HL-60 (cell line): ENCODE data around the gene PGD.

Experiments
- DNase-seq, 2 experiments: peaks; one replicate each; pipeline ENCODE4 v3.0.0-alpha.2; 2010 to 2020; ENCODE audit warnings: low read depth in 1 of 2, low spot score in 1 of 2
- H3K27ac ChIP-seq: fragments of 250-450 bp; sonication (Bioruptor Pico); replicated peaks from 2 replicates; pipeline ENCODE4 v1.5.1; 2020; ENCODE audit warnings: mild to moderate bottlenecking, moderate library complexity
- H3K27me3 ChIP-seq: fragments of 250-450 bp; sonication (Bioruptor Pico); 2 replicates; pipeline ENCODE4 v1.5.1; 2021; ENCODE audit warnings: mild to moderate bottlenecking, moderate library complexity; ENCODE audit not compliant: insufficient read depth, poor library complexity, severe bottlenecking
- H3K4me3 ChIP-seq: replicated peaks from 2 replicates; pipeline ENCODE4 v1.5.1; 2011; ENCODE audit warnings: mild to moderate bottlenecking, control low read depth, low read length; ENCODE audit not compliant: insufficient read depth
- GABPA ChIP-seq: IDR thresholded peaks from 2 replicates; pipeline ENCODE4 v1.6.1; 2012; ENCODE audit warnings: low read depth
- POLR2AphosphoS5 ChIP-seq: IDR thresholded peaks from 2 replicates; pipeline ENCODE4 v1.6.1; 2012; ENCODE audit warnings: low read depth
- SPI1 ChIP-seq: IDR thresholded peaks from 2 replicates; pipeline ENCODE4 v1.6.1; 2012; ENCODE audit warnings: low read depth, mild to moderate bottlenecking, borderline replicate concordance
- long read RNA-seq: library from polyadenylated mRNA; unstranded; transcript quantifications from one replicate; pipeline ENCODE4 v2.0.0, GENCODE V29; 2020
- TF ChIP-seq, protein P1 (sequence below): IDR thresholded peaks from one replicate; pipeline ENCODE4 v1.5.1; 2011; ENCODE audit warnings: low read length, control low read depth, inconsistent platforms; ENCODE audit not compliant: insufficient read depth
- TF ChIP-seq, protein P2 (sequence below): IDR thresholded peaks from 2 replicates; pipeline ENCODE4 v1.6.1; 2012; ENCODE audit warnings: low read depth; ENCODE audit not compliant: insufficient replicate concordance

The PGD gene
- long read RNA-seq, transcript PGD-201 (13 exons, 1,885 nt), result major isoform, 2,980 of 3,201 reads
- long read RNA-seq, partial matches to known transcripts, result 72 of 3,201 reads
- long read RNA-seq, other reads (novel, unspliced or antisense), result 148 of 3,201 reads

DNA sequence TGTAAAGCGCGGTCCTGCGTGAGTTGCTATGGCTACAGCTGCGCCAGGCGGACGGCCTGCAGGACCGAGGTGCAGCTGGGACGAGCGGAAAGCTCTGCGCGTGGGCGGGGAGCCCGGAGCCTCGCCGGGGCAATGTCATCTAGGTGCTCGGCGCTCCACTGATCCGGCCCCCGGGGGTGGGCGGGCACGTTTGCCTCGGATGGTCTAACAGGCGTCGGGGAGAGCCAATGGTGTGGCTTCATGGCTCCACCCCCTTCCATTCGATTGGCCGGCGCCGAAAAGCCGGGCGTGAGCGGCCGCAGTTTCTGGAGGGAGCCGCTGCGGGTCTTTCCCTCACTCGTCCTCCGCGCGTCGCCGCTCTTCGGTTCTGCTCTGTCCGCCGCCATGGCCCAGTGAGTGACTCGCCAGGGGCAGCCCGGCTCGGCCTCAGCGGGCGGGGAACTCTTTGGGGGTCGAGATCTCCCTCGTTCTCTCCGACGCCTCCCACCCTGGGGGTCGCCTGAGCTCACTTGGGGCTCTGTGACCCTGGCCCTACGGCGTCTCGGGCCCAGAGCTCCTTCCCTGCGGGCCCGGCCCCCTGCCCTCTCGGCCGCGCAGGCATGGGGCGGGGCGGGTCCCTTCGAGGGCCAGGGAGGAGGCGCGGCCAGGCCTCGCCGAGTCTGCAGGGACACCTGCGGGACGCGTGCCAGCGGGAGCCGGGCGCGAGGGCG lies at the start of gene PGD:
Gene PGD, plus strand, starts transcription at position 331 of the 710 bp plus-strand sequence. Its CDS starts 54 bp downstream, at position 385.
- peak; percentile 98 to 100 for DNase-seq
- Histone ChIP-seq H3K27ac (peak within 1 kb of the TSS; percentile 95), H3K27me3 (no peaks in the 10 kb centered on the region), H3K4me3 (peak within 1 kb of the TSS; percentile 62)
- 0 out of 2 replicates have a peak, but pooled peaks have one; percentile 12 for TF ChIP-seq GABPA
- TF ChIP-seq, protein P1, sequence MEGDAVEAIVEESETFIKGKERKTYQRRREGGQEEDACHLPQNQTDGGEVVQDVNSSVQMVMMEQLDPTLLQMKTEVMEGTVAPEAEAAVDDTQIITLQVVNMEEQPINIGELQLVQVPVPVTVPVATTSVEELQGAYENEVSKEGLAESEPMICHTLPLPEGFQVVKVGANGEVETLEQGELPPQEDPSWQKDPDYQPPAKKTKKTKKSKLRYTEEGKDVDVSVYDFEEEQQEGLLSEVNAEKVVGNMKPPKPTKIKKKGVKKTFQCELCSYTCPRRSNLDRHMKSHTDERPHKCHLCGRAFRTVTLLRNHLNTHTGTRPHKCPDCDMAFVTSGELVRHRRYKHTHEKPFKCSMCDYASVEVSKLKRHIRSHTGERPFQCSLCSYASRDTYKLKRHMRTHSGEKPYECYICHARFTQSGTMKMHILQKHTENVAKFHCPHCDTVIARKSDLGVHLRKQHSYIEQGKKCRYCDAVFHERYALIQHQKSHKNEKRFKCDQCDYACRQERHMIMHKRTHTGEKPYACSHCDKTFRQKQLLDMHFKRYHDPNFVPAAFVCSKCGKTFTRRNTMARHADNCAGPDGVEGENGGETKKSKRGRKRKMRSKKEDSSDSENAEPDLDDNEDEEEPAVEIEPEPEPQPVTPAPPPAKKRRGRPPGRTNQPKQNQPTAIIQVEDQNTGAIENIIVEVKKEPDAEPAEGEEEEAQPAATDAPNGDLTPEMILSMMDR, result no peak
- TF ChIP-seq SPI1, result no peak
- TF ChIP-seq POLR2AphosphoS5, result peak; percentile 84
- TF ChIP-seq, protein P2, sequence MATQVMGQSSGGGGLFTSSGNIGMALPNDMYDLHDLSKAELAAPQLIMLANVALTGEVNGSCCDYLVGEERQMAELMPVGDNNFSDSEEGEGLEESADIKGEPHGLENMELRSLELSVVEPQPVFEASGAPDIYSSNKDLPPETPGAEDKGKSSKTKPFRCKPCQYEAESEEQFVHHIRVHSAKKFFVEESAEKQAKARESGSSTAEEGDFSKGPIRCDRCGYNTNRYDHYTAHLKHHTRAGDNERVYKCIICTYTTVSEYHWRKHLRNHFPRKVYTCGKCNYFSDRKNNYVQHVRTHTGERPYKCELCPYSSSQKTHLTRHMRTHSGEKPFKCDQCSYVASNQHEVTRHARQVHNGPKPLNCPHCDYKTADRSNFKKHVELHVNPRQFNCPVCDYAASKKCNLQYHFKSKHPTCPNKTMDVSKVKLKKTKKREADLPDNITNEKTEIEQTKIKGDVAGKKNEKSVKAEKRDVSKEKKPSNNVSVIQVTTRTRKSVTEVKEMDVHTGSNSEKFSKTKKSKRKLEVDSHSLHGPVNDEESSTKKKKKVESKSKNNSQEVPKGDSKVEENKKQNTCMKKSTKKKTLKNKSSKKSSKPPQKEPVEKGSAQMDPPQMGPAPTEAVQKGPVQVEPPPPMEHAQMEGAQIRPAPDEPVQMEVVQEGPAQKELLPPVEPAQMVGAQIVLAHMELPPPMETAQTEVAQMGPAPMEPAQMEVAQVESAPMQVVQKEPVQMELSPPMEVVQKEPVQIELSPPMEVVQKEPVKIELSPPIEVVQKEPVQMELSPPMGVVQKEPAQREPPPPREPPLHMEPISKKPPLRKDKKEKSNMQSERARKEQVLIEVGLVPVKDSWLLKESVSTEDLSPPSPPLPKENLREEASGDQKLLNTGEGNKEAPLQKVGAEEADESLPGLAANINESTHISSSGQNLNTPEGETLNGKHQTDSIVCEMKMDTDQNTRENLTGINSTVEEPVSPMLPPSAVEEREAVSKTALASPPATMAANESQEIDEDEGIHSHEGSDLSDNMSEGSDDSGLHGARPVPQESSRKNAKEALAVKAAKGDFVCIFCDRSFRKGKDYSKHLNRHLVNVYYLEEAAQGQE, result peak; percentile 32

DNA sequence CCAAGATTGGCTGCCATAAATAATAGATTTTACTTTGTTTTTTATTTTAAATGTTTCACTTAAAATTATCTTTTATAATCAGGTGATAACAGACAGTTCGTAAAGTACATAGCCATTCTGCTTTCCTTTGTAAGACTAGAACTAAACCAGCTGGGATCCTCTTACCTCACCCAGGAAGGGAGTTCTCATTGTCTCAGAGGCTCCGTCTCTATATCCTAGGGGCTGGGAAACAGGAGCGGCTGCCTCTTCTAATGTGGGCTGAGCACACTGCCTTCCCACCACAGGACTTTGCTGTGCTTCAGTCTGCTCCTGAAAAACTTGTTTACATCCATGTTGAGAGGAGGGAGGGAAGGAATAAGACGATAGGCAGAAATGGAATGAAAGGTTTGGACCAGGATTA lies 45.6 kb upstream of the PGD start:
- Histone ChIP-seq H3K27me3 (no peaks in the 10 kb centered on the region), H3K27ac (no peak overlapping the region), H3K4me3 (no peak overlapping the region)
- no peak for TF ChIP-seq POLR2AphosphoS5
- TF ChIP-seq, protein P2, result no peak
- TF ChIP-seq, protein P1, result no peak
- TF ChIP-seq SPI1, result no peak
- TF ChIP-seq GABPA, result no peak
- no peak for DNase-seq

DNA sequence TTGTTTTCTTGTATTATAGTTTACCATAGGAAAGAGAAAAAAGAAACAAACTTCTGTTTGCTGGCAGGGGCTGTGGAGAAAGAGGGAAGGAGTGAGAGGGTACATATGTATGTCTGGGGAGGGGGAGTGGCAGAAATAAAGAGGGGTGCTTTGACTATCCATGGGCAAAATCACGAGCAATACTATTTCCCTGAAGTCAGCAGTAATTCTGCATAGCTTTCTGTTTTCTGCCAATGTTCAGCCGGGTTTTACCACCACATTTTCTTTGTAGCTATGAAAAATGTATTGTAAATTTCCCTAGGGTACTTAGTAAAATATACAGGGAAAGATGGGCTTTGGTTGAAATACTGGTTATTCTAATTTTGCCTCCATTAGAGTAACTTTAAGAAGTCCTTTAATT lies 45.2 kb upstream of the PGD start:
- Histone ChIP-seq H3K4me3 (no peak overlapping the region), H3K27me3 (no peaks in the 10 kb centered on the region), H3K27ac (no peak overlapping the region)
- TF ChIP-seq GABPA, result no peak
- DNase-seq, result no peak

DNA sequence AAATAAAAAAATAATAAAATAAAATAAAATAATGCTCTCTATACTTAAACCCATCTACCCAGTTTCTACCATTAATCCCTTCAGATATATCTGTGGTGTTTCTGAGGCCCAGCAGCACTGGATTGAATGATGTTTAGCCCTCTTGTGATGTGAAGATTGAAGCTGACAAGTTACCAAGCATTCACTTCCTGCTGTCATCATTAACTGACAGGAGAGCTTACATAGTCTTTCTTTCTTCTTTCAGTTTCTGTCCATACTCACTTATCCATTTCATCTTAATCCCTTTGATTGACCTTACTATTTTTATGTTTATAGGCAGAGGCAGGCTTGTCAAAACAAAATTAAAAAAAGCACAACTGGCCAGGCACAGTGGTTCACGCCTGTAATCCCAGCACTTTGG lies 38.8 kb upstream of the PGD start:
- Histone ChIP-seq H3K4me3 (no peak overlapping the region), H3K27ac (no peak overlapping the region), H3K27me3 (no peaks in the 10 kb centered on the region)
- TF ChIP-seq GABPA (no peak), SPI1 (no peak), POLR2AphosphoS5 (no peak)
- TF ChIP-seq, protein P1, result no peak
- TF ChIP-seq, protein P2, result no peak
- no peak for DNase-seq
